HL-60 (cell line): ENCODE results near the gene TSPAN1.

Experiments
- CTCF ChIP-seq: IDR thresholded peaks from one replicate; pipeline ENCODE4 v1.5.1; 2011; ENCODE audit warnings: low read length, control low read depth, inconsistent platforms; ENCODE audit not compliant: insufficient read depth
- GABPA ChIP-seq: IDR thresholded peaks from 2 replicates; pipeline ENCODE4 v1.6.1; 2012; ENCODE audit warnings: low read depth
- POLR2AphosphoS5 ChIP-seq: IDR thresholded peaks from 2 replicates; pipeline ENCODE4 v1.6.1; 2012; ENCODE audit warnings: low read depth
- REST ChIP-seq: IDR thresholded peaks from 2 replicates; pipeline ENCODE4 v1.6.1; 2012; ENCODE audit warnings: low read depth; ENCODE audit not compliant: insufficient replicate concordance
- SPI1 ChIP-seq: IDR thresholded peaks from 2 replicates; pipeline ENCODE4 v1.6.1; 2012; ENCODE audit warnings: low read depth, mild to moderate bottlenecking, borderline replicate concordance

GRCh38 chr1:46157916-46158311 lies 17.0 kb upstream of the TSPAN1 start:
- TF ChIP-seq CTCF (no peak), REST (no peak), POLR2AphosphoS5 (no peak), GABPA (no peak), SPI1 (no peak)
